Measurements from ENCODE around the gene CD9.
A peak's percentile ranks its signal among the peaks of the same experiment; 100 is the strongest.

CD9 gene

DNA sequence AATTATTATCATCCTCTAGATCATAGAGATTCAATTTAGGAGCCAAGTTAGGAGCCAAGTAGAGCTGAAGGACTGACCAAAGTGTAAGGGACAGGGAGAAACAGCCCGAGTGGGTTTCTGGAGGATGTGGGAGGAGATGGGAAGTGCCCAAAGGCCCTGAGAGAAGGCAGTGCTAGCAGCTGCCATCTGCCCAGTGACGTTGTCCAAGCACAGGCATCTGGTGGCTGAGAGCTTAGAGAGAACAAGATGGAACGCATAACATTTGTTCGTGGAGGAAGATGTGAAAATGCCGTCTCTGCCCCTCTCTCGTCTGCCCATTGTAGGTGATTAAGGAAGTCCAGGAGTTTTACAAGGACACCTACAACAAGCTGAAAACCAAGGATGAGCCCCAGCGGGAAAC lies 34.7 kb downstream of the CD9 start:
- H3K27ac ChIP-seq: peak overlapping the region; percentile 98
- no peak for TF ChIP-seq CTCF (conservative IDR thresholded peaks at IDR 0.05)

GRCh38 chr12:6235499-6235898 lies 35.3 kb downstream of the CD9 start:
- H3K27ac ChIP-seq: peak overlapping the region; percentile 98
- no peak for TF ChIP-seq CTCF (conservative IDR thresholded peaks at IDR 0.05)

DNA sequence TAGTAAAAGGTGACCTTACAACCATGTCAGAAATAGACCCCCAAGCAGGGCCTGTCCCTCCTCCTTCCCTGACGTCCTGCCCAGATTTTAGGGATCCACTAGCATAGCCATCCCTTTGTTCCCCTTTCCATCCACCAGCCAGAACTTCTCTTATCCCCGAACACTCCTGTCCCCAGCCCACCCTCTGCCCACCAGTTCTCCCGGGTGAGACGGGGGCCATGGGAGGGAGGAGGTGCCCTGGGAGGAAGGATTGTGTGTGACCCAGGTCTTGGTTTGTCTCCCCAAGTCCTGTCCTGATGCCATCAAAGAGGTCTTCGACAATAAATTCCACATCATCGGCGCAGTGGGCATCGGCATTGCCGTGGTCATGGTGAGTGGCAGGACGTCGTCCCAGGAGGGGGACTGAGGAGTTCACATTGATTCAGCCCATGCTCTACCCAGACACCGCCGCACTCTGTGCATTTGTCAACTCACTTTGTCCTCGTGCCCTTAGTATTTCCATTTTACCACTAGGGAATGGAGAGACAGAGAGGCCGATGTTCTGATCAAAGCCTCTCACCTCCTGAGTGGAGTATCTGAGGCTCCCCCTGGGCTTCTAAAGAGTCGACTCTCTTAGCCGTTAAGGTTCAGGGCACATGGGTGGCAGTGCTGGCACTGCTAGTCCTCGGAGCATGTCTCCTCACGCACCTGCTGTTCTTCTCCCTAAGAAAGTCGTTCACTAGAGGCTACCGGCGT lies 35.9 kb downstream of the CD9 start:
- TF ChIP-seq CTCF (conservative IDR thresholded peaks at IDR 0.05): no peak

GRCh38 chr12:6236641-6236940 lies 36.4 kb downstream of the CD9 start:
- no peak for TF ChIP-seq CTCF (conservative IDR thresholded peaks at IDR 0.05)
- peak overlapping the region; percentile 98 for H3K27ac ChIP-seq

More for the DNA sequence above, 35.9 kb downstream of the CD9 start:
- peak overlapping the region; percentile 98 for H3K27ac ChIP-seq

- H3K27ac ChIP-seq: peak overlapping the region; percentile 98
- no peak for TF ChIP-seq CTCF (conservative IDR thresholded peaks at IDR 0.05)
Observed at GRCh38 chr12:6237830-6238229, 37.6 kb downstream of the CD9 start.

DNA sequence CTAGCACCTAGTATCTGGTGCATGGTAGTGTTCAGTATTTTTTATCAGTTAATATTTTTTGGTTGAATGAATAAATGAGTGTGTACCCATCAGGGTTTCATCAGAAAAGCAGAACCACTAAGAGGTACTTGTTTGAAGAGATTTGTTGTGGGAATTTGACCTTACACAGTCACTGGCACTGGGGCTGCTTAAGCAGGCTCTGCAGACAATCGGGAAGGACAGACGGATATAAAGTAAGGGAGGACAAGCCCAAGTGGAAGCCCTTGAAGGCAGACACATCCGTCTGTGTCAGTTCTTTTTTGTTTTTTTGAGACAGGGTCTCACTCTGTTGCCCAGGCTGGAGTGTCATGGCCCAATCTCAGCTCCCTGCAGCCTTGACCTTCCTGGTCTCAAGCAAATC lies 38.7 kb downstream of the CD9 start:
- TF ChIP-seq CTCF (conservative IDR thresholded peaks at IDR 0.05): no peak
- peak overlapping the region; percentile 98 for H3K27ac ChIP-seq

DNA sequence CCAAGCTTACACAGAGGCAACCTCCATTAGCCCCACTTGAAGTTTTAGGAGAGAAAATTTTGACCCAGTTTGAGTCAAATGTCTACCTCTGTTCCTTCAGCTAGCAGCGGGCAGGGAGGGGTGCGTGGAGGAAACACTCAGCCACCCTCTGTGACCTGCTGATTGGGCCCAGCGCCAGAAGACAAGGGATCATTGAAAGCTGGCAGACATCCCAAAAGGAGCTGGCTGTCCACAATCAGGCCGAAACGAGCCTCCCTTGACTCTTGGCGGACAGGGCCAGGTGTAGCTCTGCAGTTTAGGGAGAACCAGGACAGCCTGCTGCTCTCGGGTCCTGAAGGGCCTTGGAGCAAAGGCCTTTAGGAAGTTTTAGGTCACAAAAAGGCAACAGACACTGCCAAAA lies 41.3 kb downstream of the CD9 start:
- peak overlapping the region; percentile 98 for H3K27ac ChIP-seq
- no peak for TF ChIP-seq CTCF (conservative IDR thresholded peaks at IDR 0.05)
